H9 (cell line): ENCODE results near the gene NCAN. TPM values are rescaled to one million over a fixed set of nuclear protein-coding genes. Genes with fewer than 3 reads are reported as not detected.

Source experiments
- DNase-seq: peaks from one replicate; pipeline ENCODE4 v3.0.0-alpha.2; 2017
- H2AFZ ChIP-seq: one replicate; pipeline ENCODE4 v1.6.1; 2013; ENCODE audit warnings: mild to moderate bottlenecking, low read length, control low read depth, moderate library complexity
- H2AK5ac ChIP-seq: 2 replicates; pipeline ENCODE4 v1.6.1; 2013; ENCODE audit warnings: low read length, control low read depth, mixed read lengths; ENCODE audit not compliant: insufficient read length
- H2BK120ac ChIP-seq: one replicate; pipeline ENCODE4 v1.6.1; 2013; ENCODE audit warnings: low read depth, mild to moderate bottlenecking, low read length, control low read depth, inconsistent platforms; ENCODE audit not compliant: poor library complexity, severe bottlenecking
- H2BK12ac ChIP-seq: 2 replicates; pipeline ENCODE4 v1.6.1; 2013; ENCODE audit warnings: low read length, control low read depth, mixed read lengths, low read depth; ENCODE audit not compliant: insufficient read length
- H2BK15ac ChIP-seq: 2 replicates; pipeline ENCODE4 v1.6.1; 2013; ENCODE audit warnings: low read depth, low read length, control low read depth
- H2BK20ac ChIP-seq: one replicate; pipeline ENCODE4 v1.6.1; 2013; ENCODE audit warnings: low read depth, mild to moderate bottlenecking, low read length, control low read depth, inconsistent platforms; ENCODE audit not compliant: poor library complexity, severe bottlenecking
- H2BK5ac ChIP-seq: 2 replicates; pipeline ENCODE4 v1.6.1; 2013; ENCODE audit warnings: low read length, control low read depth, mixed read lengths; ENCODE audit not compliant: insufficient read length
- H3K14ac ChIP-seq: 2 replicates; pipeline ENCODE4 v1.6.1; 2013; ENCODE audit warnings: low read length, control low read depth; ENCODE audit not compliant: insufficient read depth
- H3K18ac ChIP-seq: 2 replicates; pipeline ENCODE4 v1.6.1; 2013; ENCODE audit warnings: low read depth, mild to moderate bottlenecking, mixed read lengths, low read length, control low read depth; ENCODE audit not compliant: insufficient read length
- H3K23ac ChIP-seq: 2 replicates; pipeline ENCODE4 v1.6.1; 2013; ENCODE audit warnings: low read length, control low read depth, mixed read lengths, low read depth; ENCODE audit not compliant: insufficient read length
- H3K23me2 ChIP-seq: 2 replicates; pipeline ENCODE4 v1.6.1; 2013; ENCODE audit warnings: low read depth, mild to moderate bottlenecking, mixed read lengths, low read length, control low read depth; ENCODE audit not compliant: insufficient read length, poor library complexity, severe bottlenecking
- H3K27ac ChIP-seq: 2 replicates; pipeline ENCODE4 v1.5.1; 2013; ENCODE audit warnings: low read length, control low read depth, mixed read lengths, low read depth; ENCODE audit not compliant: insufficient read length
- H3K27me3 ChIP-seq: 2 replicates; pipeline ENCODE4 v1.6.1; 2013; ENCODE audit warnings: low read length, control low read depth, inconsistent platforms; ENCODE audit not compliant: insufficient read depth
- H3K4ac ChIP-seq: 2 replicates; pipeline ENCODE4 v1.6.1; 2013; ENCODE audit warnings: low read depth, mild to moderate bottlenecking, control low read depth, inconsistent platforms, low read length, moderate library complexity
- H3K4me1 ChIP-seq: 2 replicates; pipeline ENCODE4 v1.6.1; 2013; ENCODE audit warnings: low read length, control low read depth, inconsistent platforms; ENCODE audit not compliant: insufficient read depth
- H3K4me2 ChIP-seq: 2 replicates; pipeline ENCODE4 v1.6.1; 2013; ENCODE audit warnings: low read length, control low read depth, mixed read lengths; ENCODE audit not compliant: insufficient read length, insufficient read depth
- H3K56ac ChIP-seq: 2 replicates; pipeline ENCODE4 v1.6.1; 2013; ENCODE audit warnings: low read depth, mild to moderate bottlenecking, mixed read lengths, low read length, control low read depth; ENCODE audit not compliant: insufficient read length
- H3K79me1 ChIP-seq: 2 replicates; pipeline ENCODE4 v1.6.1; 2013; ENCODE audit warnings: low read depth, mild to moderate bottlenecking, moderate library complexity, low read length, control low read depth, inconsistent platforms; ENCODE audit not compliant: insufficient read depth, poor library complexity, severe bottlenecking
- H3K79me2 ChIP-seq: 2 replicates; pipeline ENCODE4 v1.6.1; 2013; ENCODE audit warnings: low read length, control low read depth, inconsistent platforms; ENCODE audit not compliant: insufficient read depth
- H3K9ac ChIP-seq: 2 replicates; pipeline ENCODE4 v1.6.1; 2013; ENCODE audit warnings: low read length, control low read depth, mixed read lengths; ENCODE audit not compliant: insufficient read length; ENCODE audit errors: extremely low read depth
- H3K9me3 ChIP-seq: one replicate; pipeline ENCODE4 v1.6.1; 2013; ENCODE audit warnings: low read depth, low read length, inconsistent platforms; ENCODE audit not compliant: control insufficient read depth
- H3T11ph ChIP-seq: one replicate; pipeline ENCODE4 v1.6.1; 2013; ENCODE audit warnings: mild to moderate bottlenecking, low read length, control low read depth, inconsistent platforms
- H4K20me1 ChIP-seq: one replicate; pipeline ENCODE4 v1.6.1; 2013; ENCODE audit not compliant: control insufficient read depth, insufficient read length, insufficient read depth
- H4K5ac ChIP-seq: 2 replicates; pipeline ENCODE4 v1.6.1; 2013; ENCODE audit warnings: low read depth, mild to moderate bottlenecking, mixed read lengths, low read length, control low read depth; ENCODE audit not compliant: insufficient read length
- H4K8ac ChIP-seq: replicated peaks from 2 replicates; pipeline ENCODE4 v1.6.1; 2013; ENCODE audit warnings: low read length, control low read depth, mixed read lengths, low read depth; ENCODE audit not compliant: insufficient read length
- H4K91ac ChIP-seq: 2 replicates; pipeline ENCODE4 v1.6.1; 2013; ENCODE audit warnings: low read depth, mild to moderate bottlenecking, moderate library complexity, mixed read lengths, low read length, control low read depth; ENCODE audit not compliant: insufficient read length
- H3K27ac Mint-ChIP-seq, 3 experiments: 2 replicates in 2 of 3; 3 replicates in 1 of 3; pipeline ENCODE4 v1.8.0; 2020 to 2021; ENCODE audit warnings: mixed read lengths in 3 of 3, mild to moderate bottlenecking in 1 of 3, moderate library complexity in 1 of 3
- H3K27me3 Mint-ChIP-seq: 2 replicates; pipeline ENCODE4 v1.8.0; 2021; ENCODE audit warnings: low read depth, mild to moderate bottlenecking, moderate library complexity, mixed read lengths
- H3K36me3 Mint-ChIP-seq, 3 experiments: 2 replicates in 2 of 3; 3 replicates in 1 of 3; pipeline ENCODE4 v1.8.0; 2020 to 2021; ENCODE audit warnings: low read depth in 3 of 3, mixed read lengths in 3 of 3; ENCODE audit not compliant: insufficient read depth in 1 of 3
- H3K4me1 Mint-ChIP-seq, 2 experiments: 2 replicates each; pipeline ENCODE4 v1.8.0; 2020; ENCODE audit warnings: mixed read lengths in 2 of 2
- H3K4me3 Mint-ChIP-seq, 2 experiments: 2 replicates in 1 of 2; 3 replicates in 1 of 2; pipeline ENCODE4 v1.8.0; 2020 to 2021; ENCODE audit warnings: mild to moderate bottlenecking in 2 of 2, mixed read lengths in 2 of 2, moderate library complexity in 1 of 2
- H3K9me3 Mint-ChIP-seq, 2 experiments: 2 replicates in 1 of 2; 3 replicates in 1 of 2; pipeline ENCODE4 v1.8.0; 2020; ENCODE audit warnings: mild to moderate bottlenecking in 2 of 2, mixed read lengths in 2 of 2, moderate library complexity in 1 of 2
- WGBS: extraction: QIAGEN DNeasy Blood & Tissue Kit; methylation state at CpG from one replicate; pipeline ENCODE4 v1.1.7; 2013; ENCODE audit warnings: missing lambda C conversion rate, low lambda C conversion rate, mixed read lengths; ENCODE audit not compliant: insufficient read length; ENCODE audit errors: extremely low coverage; 5-methylcytosine and 5-hydroxymethylcytosine counted together
- total RNA-seq: library from RNA; stranded (reverse); gene quantifications from 2 replicates; pipeline ENCODE4 v1.2.1, GENCODE V29; 2021
- TF ChIP-seq, protein P1 (sequence below): fragments of 200-600 bp; sonication (generic); conservative IDR thresholded peaks from 3 replicates; pipeline ENCODE4 v1.8.0; 2021; ENCODE audit warnings: antibody characterized with exemption, mild to moderate bottlenecking

The NCAN gene
- total RNA-seq, 1 experiment from 2014 or later = 1.6 TPM

DNA sequence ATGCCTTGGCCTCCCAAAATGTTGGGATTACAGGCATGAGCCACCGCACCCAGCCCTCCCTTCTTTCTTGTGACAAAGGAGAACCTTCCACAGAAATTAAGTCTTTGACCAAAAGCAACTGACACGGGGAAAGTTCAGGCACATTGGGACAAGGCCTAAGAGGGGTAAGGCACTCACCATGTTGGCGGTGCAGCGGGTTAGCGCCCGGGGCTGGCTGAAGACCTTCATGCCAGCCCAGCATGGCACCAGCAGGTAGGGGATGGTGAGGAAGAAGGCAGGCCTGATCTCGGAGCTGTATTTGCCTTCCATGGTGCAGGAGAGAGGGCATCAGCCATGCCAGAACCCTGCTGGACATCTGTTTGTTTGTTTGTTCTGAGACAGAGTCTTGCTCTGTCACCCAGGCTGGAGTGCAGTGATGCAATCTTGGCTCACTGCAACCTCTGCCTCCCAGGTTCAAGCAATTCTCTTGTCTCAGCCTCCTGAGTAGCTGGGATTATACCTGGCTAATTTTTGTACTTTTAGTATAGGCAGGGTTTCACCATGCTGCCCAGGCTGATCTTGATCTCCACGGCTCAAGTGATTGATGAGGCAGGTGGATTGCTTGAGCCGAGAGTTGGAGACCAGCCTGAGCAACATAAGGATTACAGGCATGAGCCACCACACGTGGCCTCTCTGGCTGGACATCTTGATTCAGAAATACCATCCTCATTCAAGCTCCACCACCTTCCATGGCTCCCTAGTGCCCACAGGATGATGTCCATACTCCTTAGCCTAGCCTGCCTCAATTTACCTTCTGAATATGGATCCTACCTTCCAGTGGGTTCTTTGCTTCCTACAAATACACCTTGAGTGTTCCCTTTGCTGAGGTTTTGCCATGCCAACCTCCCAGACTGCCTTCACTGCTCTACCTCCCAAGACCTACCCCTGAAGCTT lies 57.0 kb downstream of the NCAN start:
- Histone ChIP-seq H3T11ph (no peak overlapping the region), H3K79me1 (no peaks in the 10 kb centered on the region), H4K8ac (no peak overlapping the region), H2BK12ac (no peak overlapping the region), H4K91ac (no peak overlapping the region), H3K27me3 (peaks cover 2% of the 10 kb centered on the region; the same call in 1 of the 2 replicates), H2BK20ac (no peak overlapping the region), H3K18ac (no peak overlapping the region), H2BK15ac (no peak overlapping the region), H2AK5ac (no peak overlapping the region), H3K9me3 (no peaks in the 10 kb centered on the region), H3K9ac (no peak overlapping the region), H2AFZ (no peak overlapping the region), H3K14ac (no peak overlapping the region), H3K27ac (no peak overlapping the region), H3K23me2 (peaks cover 7% of the 10 kb centered on the region), H2BK5ac (no peak overlapping the region), H3K4ac (no peak overlapping the region), H3K23ac (no peak overlapping the region), H2BK120ac (no peak overlapping the region), H4K20me1 (no peaks in the 10 kb centered on the region), H3K4me2 (no peak overlapping the region), H4K5ac (no peak overlapping the region), H3K4me1 (no peaks in the 10 kb centered on the region; the same call in 1 of the 2 replicates), H3K56ac (no peak overlapping the region), H3K79me2 (no peaks in the 10 kb centered on the region)
- Mint-ChIP-seq H3K9me3 (no peaks in the 10 kb centered on the region), H3K36me3 (no peaks in the 10 kb centered on the region; a peak in 1 of 7 replicates), H3K27ac (no peak overlapping the region), H3K27me3 (peaks cover 53% of the 10 kb centered on the region), H3K4me1 (peaks cover 10 to 16% of the 10 kb centered on the region in 2 experiments), H3K4me3 (no peak overlapping the region)
- no peak for DNase-seq
- TF ChIP-seq, protein P1, sequence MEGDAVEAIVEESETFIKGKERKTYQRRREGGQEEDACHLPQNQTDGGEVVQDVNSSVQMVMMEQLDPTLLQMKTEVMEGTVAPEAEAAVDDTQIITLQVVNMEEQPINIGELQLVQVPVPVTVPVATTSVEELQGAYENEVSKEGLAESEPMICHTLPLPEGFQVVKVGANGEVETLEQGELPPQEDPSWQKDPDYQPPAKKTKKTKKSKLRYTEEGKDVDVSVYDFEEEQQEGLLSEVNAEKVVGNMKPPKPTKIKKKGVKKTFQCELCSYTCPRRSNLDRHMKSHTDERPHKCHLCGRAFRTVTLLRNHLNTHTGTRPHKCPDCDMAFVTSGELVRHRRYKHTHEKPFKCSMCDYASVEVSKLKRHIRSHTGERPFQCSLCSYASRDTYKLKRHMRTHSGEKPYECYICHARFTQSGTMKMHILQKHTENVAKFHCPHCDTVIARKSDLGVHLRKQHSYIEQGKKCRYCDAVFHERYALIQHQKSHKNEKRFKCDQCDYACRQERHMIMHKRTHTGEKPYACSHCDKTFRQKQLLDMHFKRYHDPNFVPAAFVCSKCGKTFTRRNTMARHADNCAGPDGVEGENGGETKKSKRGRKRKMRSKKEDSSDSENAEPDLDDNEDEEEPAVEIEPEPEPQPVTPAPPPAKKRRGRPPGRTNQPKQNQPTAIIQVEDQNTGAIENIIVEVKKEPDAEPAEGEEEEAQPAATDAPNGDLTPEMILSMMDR = no peak
- no CpG with 5 or more reads among the region's 10 CpGs for WGBS
